ENCODE data around the gene CAMTA1. TPM values are rescaled to one million over a fixed set of nuclear protein-coding genes. Genes with fewer than 3 reads are reported as not detected.

CAMTA1 gene
- polyA plus RNA-seq, 1 experiment: 64.9 TPM

GRCh38 chr1:7518411-7518810, 733.2 kb downstream of the CAMTA1 start:
- Histone ChIP-seq H3K27me3 (ENCODE audit: control insufficient read depth, insufficient read depth, low read length) (peaks cover 3% of the 10 kb centered on the region), H3K9me3 (ENCODE audit: control insufficient read depth, insufficient read depth, low read length) (no peaks in the 10 kb centered on the region), H3K4me3 (ENCODE audit: low read depth, low read length) (no peak overlapping the region), H3K27ac (ENCODE audit: low read depth, low read length) (no peak overlapping the region)
- no peak for TF ChIP-seq CTCF (IDR thresholded peaks at IDR 0.05; ENCODE audit: low read depth, low read length)
- POLR2A ChIA-PET: interaction anchor here (0.6 kb wide), 1 partner anchor 36 kb away, joined by 5 read pairs; no protein-coding TSS in a partner anchor
- CTCF ChIA-PET: no interaction called here
- no peak for DNase-seq (ENCODE audit: low read depth, low spot score)

- Histone ChIP-seq H3K9me3 (ENCODE audit: control insufficient read depth, insufficient read depth, low read length) (no peaks in the 10 kb centered on the region), H3K27ac (ENCODE audit: low read depth, low read length) (no peak overlapping the region), H3K4me3 (ENCODE audit: low read depth, low read length) (no peak overlapping the region), H3K27me3 (ENCODE audit: control insufficient read depth, insufficient read depth, low read length) (peaks cover 3% of the 10 kb centered on the region)
- POLR2A ChIA-PET: interaction anchor here (0.6 kb wide), 1 partner anchor 35 kb away, joined by 5 read pairs; no protein-coding TSS in a partner anchor
- DNase-seq (ENCODE audit: low read depth, low spot score): no peak
- no peak for TF ChIP-seq CTCF (IDR thresholded peaks at IDR 0.05; ENCODE audit: low read depth, low read length)
- CTCF ChIA-PET: interaction anchor here (0.7 kb wide), 1 partner anchor 130 kb away, joined by 3 read pairs; no protein-coding TSS in a partner anchor
Measured at GRCh38 chr1:7519181-7519860, 734.1 kb downstream of the CAMTA1 start.

GRCh38 chr1:7519861-7520395, 734.7 kb downstream of the CAMTA1 start:
- Histone ChIP-seq H3K27ac (ENCODE audit: low read depth, low read length) (no peak overlapping the region), H3K9me3 (ENCODE audit: control insufficient read depth, insufficient read depth, low read length) (no peaks in the 10 kb centered on the region), H3K27me3 (ENCODE audit: control insufficient read depth, insufficient read depth, low read length) (peaks cover 3% of the 10 kb centered on the region), H3K4me3 (ENCODE audit: low read depth, low read length) (no peak overlapping the region)
- CTCF ChIA-PET: interaction anchor here (0.7 kb wide), 1 partner anchor 131 kb away, joined by 3 read pairs; no protein-coding TSS in a partner anchor
- TF ChIP-seq CTCF (IDR thresholded peaks at IDR 0.05; ENCODE audit: low read depth, low read length): no peak
- DNase-seq (ENCODE audit: low read depth, low spot score): no peak
- POLR2A ChIA-PET: no interaction called here

GRCh38 chr1:7520496-7520895, 735.2 kb downstream of the CAMTA1 start:
- peaks cover 3% of the 10 kb centered on the region for H3K27me3 ChIP-seq (ENCODE audit: control insufficient read depth, insufficient read depth, low read length)
- H3K27ac ChIP-seq (ENCODE audit: low read depth, low read length): no peak overlapping the region
- CTCF ChIA-PET: no interaction called here
- no peak for DNase-seq (ENCODE audit: low read depth, low spot score)
- H3K4me3 ChIP-seq (ENCODE audit: low read depth, low read length): no peak overlapping the region
- TF ChIP-seq CTCF (IDR thresholded peaks at IDR 0.05; ENCODE audit: low read depth, low read length): no peak
- POLR2A ChIA-PET: no interaction called here
- H3K9me3 ChIP-seq (ENCODE audit: control insufficient read depth, insufficient read depth, low read length): no peaks in the 10 kb centered on the region
